ENCODE measurements around the gene DHDH. TPM values are rescaled to one million over a fixed set of nuclear protein-coding genes. Genes with fewer than 3 reads are reported as not detected.
A peak's percentile ranks its signal among the peaks of the same experiment; 100 is the strongest.

Gene DHDH
- total RNA-seq, 1 donor from 2014 or later, result 3.2 TPM

- H3K27me3 Mint-ChIP-seq (ENCODE audit: low read depth), result no peaks in the 10 kb centered on the region
- H3K36me3 Mint-ChIP-seq, result peaks cover 18% of the 10 kb centered on the region
- DNase-seq (ENCODE audit: low spot score in 2 of 2, unreplicated experiment in 2 of 2), result no peak
- peaks cover 13% of the 10 kb centered on the region for H3K4me1 Mint-ChIP-seq
- no peak for TF ChIP-seq CTCF (IDR thresholded peaks at IDR 0.05; ENCODE audit: unreplicated experiment)
- peak overlapping the region; percentile 87 for H3K27ac Mint-ChIP-seq
- H3K9me3 Mint-ChIP-seq, result no peaks in the 10 kb centered on the region
- H3K4me3 Mint-ChIP-seq, result peak overlapping the region; percentile 84
Observed at GRCh38 chr19:48955308-48955958, 21.9 kb downstream of the DHDH start.

DNA sequence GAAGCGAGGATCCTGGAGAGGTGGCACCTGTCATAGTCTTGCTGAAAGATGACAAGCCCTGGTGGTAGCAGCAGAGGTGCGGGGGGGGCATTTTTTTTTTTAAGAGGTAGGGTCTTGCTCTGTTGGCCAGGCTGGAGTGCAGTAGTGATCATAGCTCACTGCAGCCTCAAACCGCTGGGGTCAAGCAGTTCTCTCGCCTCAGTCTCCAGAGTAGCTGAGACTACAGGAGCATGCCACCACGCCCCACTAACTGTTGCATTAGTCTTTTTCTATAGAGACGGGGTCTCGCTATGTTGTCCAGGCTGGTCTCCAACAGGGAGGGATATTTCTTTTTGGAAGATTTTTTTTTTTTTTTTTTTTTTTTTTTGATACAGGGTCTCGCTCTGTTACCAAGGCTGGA is 24.5 kb downstream of the DHDH start:
- Mint-ChIP-seq H3K4me1 (peaks cover 24% of the 10 kb centered on the region), H3K36me3 (peaks cover 21% of the 10 kb centered on the region), H3K27ac (no peak overlapping the region), H3K9me3 (no peaks in the 10 kb centered on the region), H3K4me3 (no peak overlapping the region), H3K27me3 (ENCODE audit: low read depth) (no peaks in the 10 kb centered on the region)
- DNase-seq (ENCODE audit: low spot score in 2 of 2, unreplicated experiment in 2 of 2), result no peak
- no peak for TF ChIP-seq CTCF (IDR thresholded peaks at IDR 0.05; ENCODE audit: unreplicated experiment)

- no peaks in the 10 kb centered on the region for H3K27me3 Mint-ChIP-seq (ENCODE audit: low read depth)
- peaks cover 21% of the 10 kb centered on the region for H3K36me3 Mint-ChIP-seq
- H3K4me1 Mint-ChIP-seq, result peaks cover 37% of the 10 kb centered on the region
- no peak for TF ChIP-seq CTCF (IDR thresholded peaks at IDR 0.05; ENCODE audit: unreplicated experiment)
- no peak overlapping the region for H3K27ac Mint-ChIP-seq
- H3K9me3 Mint-ChIP-seq, result no peaks in the 10 kb centered on the region
- H3K4me3 Mint-ChIP-seq, result no peak overlapping the region
- no peak for DNase-seq (ENCODE audit: low spot score in 2 of 2, unreplicated experiment in 2 of 2)
Observed at GRCh38 chr19:48959341-48960239, 26.1 kb downstream of the DHDH start.

DNA sequence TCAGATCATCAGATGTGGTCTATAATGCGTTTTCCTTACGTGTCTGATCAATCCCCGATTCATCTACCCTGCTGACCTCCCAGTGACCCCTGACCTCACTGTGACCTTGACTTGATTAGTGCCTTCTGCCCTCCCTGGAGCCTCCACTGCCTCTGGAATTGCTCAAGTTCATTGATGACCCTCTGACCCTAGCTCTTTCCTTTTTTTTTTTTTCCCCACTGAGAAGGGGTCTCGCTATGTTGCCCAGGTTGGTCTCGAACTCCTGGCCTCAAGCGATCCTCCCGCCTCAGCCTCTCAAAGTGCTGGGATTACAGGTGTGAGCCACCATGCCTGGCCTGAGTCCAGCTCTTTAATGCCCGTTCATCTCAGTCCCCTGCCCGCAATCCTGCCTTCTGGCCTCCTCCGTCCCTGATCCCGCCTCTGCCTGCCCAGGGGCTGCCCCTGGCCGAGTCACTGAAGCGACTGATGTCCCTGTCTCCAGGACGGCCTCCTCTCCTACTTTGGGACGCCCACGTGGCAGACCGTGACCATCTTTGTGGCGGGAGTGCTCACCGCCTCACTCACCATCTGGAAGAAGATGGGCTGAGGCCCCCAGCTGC is 27.7 kb downstream of the DHDH start:
- Mint-ChIP-seq H3K4me1 (peaks cover 36% of the 10 kb centered on the region), H3K27me3 (ENCODE audit: low read depth) (no peaks in the 10 kb centered on the region), H3K4me3 (no peak overlapping the region), H3K9me3 (no peaks in the 10 kb centered on the region), H3K36me3 (peaks cover 22% of the 10 kb centered on the region), H3K27ac (peak overlapping the region; percentile 64)
- no peak for TF ChIP-seq CTCF (IDR thresholded peaks at IDR 0.05; ENCODE audit: unreplicated experiment)
- DNase-seq (ENCODE audit: low spot score in 2 of 2, unreplicated experiment in 2 of 2), result no peak

GRCh38 chr19:48961673-48962028 is 28.2 kb downstream of the DHDH start:
- Mint-ChIP-seq H3K9me3 (no peaks in the 10 kb centered on the region), H3K27ac (peak overlapping the region; percentile 100), H3K4me3 (no peak overlapping the region), H3K27me3 (ENCODE audit: low read depth) (no peaks in the 10 kb centered on the region), H3K4me1 (peaks cover 40% of the 10 kb centered on the region), H3K36me3 (peaks cover 23% of the 10 kb centered on the region)
- no peak for TF ChIP-seq CTCF (IDR thresholded peaks at IDR 0.05; ENCODE audit: unreplicated experiment)
- no peak for DNase-seq (ENCODE audit: low spot score in 2 of 2, unreplicated experiment in 2 of 2)
